ENCODE data around the gene MGAT4A.
"Not testable (repeated sequence)": the region's sequence is repeated elsewhere in the genome, so short reads cannot be mapped to it uniquely, and the experiment has no call there.

Gene MGAT4A

GRCh38 chr2:98728088-98728718 is 2.7 kb downstream of the MGAT4A start:
- DNase-seq, result not testable (repeated sequence)

GRCh38 chr2:98727369-98728087 is 3.4 kb downstream of the MGAT4A start:
- DNase-seq, result peak in 1 of 2 experiments; percentile 27

GRCh38 chr2:98726735-98727368 is 4.1 kb downstream of the MGAT4A start:
- DNase-seq, result no peak

- no peak for DNase-seq
These were observed 4.7 kb downstream of the MGAT4A start for GRCh38 chr2:98726205-98726604.

- DNase-seq, result no peak
These were observed 10.6 kb downstream of the MGAT4A start for GRCh38 chr2:98720286-98720685.

- DNase-seq, result no peak
These were observed 13.3 kb downstream of the MGAT4A start for GRCh38 chr2:98717621-98718020.

GRCh38 chr2:98716786-98717185 is 14.1 kb downstream of the MGAT4A start:
- DNase-seq, result no peak

GRCh38 chr2:98715812-98716451 is 15.0 kb downstream of the MGAT4A start:
- no peak for DNase-seq

GRCh38 chr2:98713332-98714015 is 17.5 kb downstream of the MGAT4A start:
- DNase-seq, result no peak

- no peak for DNase-seq
These were observed 18.8 kb downstream of the MGAT4A start for GRCh38 chr2:98712145-98712544.

GRCh38 chr2:98711506-98711905 is 19.4 kb downstream of the MGAT4A start:
- DNase-seq, result no peak

- DNase-seq, result no peak
These were observed 20.2 kb downstream of the MGAT4A start for GRCh38 chr2:98710734-98711133.

- no peak for DNase-seq
These were observed 21.4 kb downstream of the MGAT4A start for GRCh38 chr2:98709535-98709934.

- no peak for DNase-seq
These were observed 22.3 kb downstream of the MGAT4A start for GRCh38 chr2:98708396-98709186.

- DNase-seq, result no peak
These were observed 24.3 kb downstream of the MGAT4A start for GRCh38 chr2:98706591-98706990.

- DNase-seq, result no peak
These were observed 25.7 kb downstream of the MGAT4A start for GRCh38 chr2:98705333-98705617.

- DNase-seq, result peak; percentile 11 to 42
These were observed 26.2 kb downstream of the MGAT4A start for GRCh38 chr2:98704499-98705332.

- no peak for DNase-seq
These were observed 27.2 kb downstream of the MGAT4A start for GRCh38 chr2:98703738-98704137.

GRCh38 chr2:98702858-98703620 is 27.9 kb downstream of the MGAT4A start:
- DNase-seq, result no peak

- peak; percentile 31 to 72 for DNase-seq
These were observed 28.7 kb downstream of the MGAT4A start for GRCh38 chr2:98702127-98702802.
